NCI-H128 (cell line): ENCODE measurements around the gene GALNS.
"Not testable (repeated sequence)": the region's sequence is repeated elsewhere in the genome, so short reads cannot be mapped to it uniquely, and the experiment has no call there.

ENCODE experiments used
- DNase-seq: peaks from one replicate; lab custom pipeline; 2025; ENCODE audit not compliant: unreplicated experiment; lab: John Stamatoyannopoulos, UW

GALNS gene

GRCh38 chr16:88839745-88840599 is 16.8 kb downstream of the GALNS start:
- no peak for DNase-seq

GRCh38 chr16:88839026-88839529 is 17.7 kb downstream of the GALNS start:
- DNase-seq: no peak

- no peak for DNase-seq
Observed at GRCh38 chr16:88838566-88838965, 18.2 kb downstream of the GALNS start.

GRCh38 chr16:88837806-88838205 is 18.9 kb downstream of the GALNS start:
- DNase-seq: no peak

GRCh38 chr16:88836791-88837190 is 20.0 kb downstream of the GALNS start:
- DNase-seq: no peak

- DNase-seq: no peak
Observed at GRCh38 chr16:88835818-88836217, 20.9 kb downstream of the GALNS start.

GRCh38 chr16:88835383-88835782 is 21.4 kb downstream of the GALNS start:
- DNase-seq: no peak

- no peak for DNase-seq
Observed at GRCh38 chr16:88834670-88835069, 22.1 kb downstream of the GALNS start.

- DNase-seq: no peak
Observed at GRCh38 chr16:88833086-88833485, 23.7 kb downstream of the GALNS start.

GRCh38 chr16:88831838-88832237 is 24.9 kb downstream of the GALNS start:
- DNase-seq: no peak

- no peak for DNase-seq
Observed at GRCh38 chr16:88830783-88831182, 26.0 kb downstream of the GALNS start.

GRCh38 chr16:88830258-88830657 is 26.5 kb downstream of the GALNS start:
- no peak for DNase-seq

- no peak for DNase-seq
Observed at GRCh38 chr16:88828711-88829110, 28.0 kb downstream of the GALNS start.

- no peak for DNase-seq
Observed at GRCh38 chr16:88827727-88828126, 29.0 kb downstream of the GALNS start.

GRCh38 chr16:88826070-88826840 is 30.5 kb downstream of the GALNS start:
- no peak for DNase-seq

- no peak for DNase-seq
Observed at GRCh38 chr16:88825146-88825545, 31.6 kb downstream of the GALNS start.

- DNase-seq: no peak
Observed at GRCh38 chr16:88824256-88825077, 32.3 kb downstream of the GALNS start.

GRCh38 chr16:88823646-88824045 is 33.1 kb downstream of the GALNS start:
- not testable (repeated sequence) for DNase-seq

- no peak for DNase-seq
Observed at GRCh38 chr16:88822281-88823040, 34.3 kb downstream of the GALNS start.

GRCh38 chr16:88821168-88821850 is 35.4 kb downstream of the GALNS start:
- DNase-seq: no peak
